ENCODE data around the gene CCND3. TPM values are rescaled to one million over a fixed set of nuclear protein-coding genes. Genes with fewer than 3 reads are reported as not detected.

The CCND3 gene
- polyA plus RNA-seq (2014; cell fraction: cytosol; rRNA removed): 27.2 and 32.7 TPM in 2 replicates
- 23.1 and 30.9 TPM in 2 replicates for polyA plus RNA-seq (2014; cell fraction: nucleus; rRNA removed)

GRCh38 chr6:41941280-41942066 is at the start of gene CCND3:
TSS of gene CCND3 (minus strand) at chr6:41941808. CDS start at chr6:41941649, 159 bp downstream.
- peak; percentile 87 for DNase-seq (ENCODE audit: low spot score)

DNA sequence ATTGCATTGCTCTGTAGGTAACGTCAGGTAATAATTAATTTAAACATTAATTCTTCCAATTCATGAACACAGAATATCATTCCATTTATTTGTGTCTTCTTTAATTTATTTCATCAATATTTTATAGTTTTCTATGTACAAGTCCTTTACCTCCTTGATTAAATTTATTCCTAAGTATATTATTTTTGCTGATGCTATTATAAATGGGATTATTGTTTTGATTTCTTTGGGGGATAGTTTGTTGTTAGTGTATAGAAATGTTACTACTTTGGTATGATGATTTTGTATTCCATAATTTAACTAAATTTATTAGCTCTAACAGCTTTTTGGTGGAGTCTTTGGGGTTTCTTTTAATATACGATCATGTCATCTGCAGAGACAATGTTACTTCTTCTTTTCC is 44.7 kb upstream of the CCND3 start:
- DNase-seq (ENCODE audit: low spot score): no peak

GRCh38 chr6:41984623-41985022 is 43.0 kb upstream of the CCND3 start:
- no peak for DNase-seq (ENCODE audit: low spot score)

- DNase-seq (ENCODE audit: low spot score): no peak
Measured at GRCh38 chr6:41976794-41977484, 35.3 kb upstream of the CCND3 start.

GRCh38 chr6:41975276-41975675 is 33.7 kb upstream of the CCND3 start:
- no peak for DNase-seq (ENCODE audit: low spot score)

DNA sequence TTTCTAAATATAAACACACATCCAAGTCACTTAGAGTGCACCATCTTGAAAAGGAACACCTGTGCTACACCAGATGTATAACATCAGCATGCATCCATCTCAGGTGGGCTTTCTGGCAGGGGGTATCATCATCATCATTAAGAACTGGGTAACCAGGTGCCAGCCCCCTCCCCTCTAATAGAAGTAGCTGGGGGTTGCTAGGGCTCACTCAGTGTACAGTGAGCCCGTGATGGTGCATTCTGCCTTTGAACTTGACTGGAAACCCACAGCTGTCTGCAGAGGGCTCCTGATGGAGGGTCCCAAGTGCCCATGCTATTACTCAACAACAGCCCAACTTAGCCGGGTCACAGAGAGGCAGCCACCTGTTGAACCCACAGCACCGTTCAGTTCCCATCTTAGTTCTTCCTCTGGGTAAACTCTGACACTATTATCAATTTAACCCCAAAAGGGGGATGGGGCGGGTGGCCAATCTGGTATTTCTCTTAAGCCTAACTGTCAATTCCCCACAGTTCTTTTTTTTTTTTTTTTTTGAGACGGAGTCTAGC is 32.7 kb upstream of the CCND3 start:
- no peak for DNase-seq (ENCODE audit: low spot score)

DNA sequence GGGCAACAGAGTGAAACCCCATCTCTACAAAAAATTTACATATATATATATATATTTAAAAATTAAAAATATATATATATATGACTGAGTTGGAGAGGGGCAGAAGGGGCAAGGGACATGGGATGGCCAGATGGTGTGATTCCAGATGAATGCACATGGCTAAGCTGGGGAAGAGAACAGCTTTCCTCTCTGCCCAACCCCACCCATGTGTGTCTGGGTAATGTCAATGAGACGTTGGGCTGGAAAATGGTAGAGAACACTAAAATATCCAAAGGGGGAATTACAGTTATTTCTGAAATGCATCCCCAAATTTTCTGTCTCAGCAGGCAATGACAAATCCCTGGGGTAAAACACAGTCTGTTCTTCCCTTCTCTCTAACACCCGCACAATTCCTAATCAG is 31.2 kb upstream of the CCND3 start:
- no peak for DNase-seq (ENCODE audit: low spot score)

GRCh38 chr6:41970436-41970846 is 28.8 kb upstream of the CCND3 start:
- DNase-seq (ENCODE audit: low spot score): no peak

- DNase-seq (ENCODE audit: low spot score): no peak
Measured at GRCh38 chr6:41967312-41968287, 26.0 kb upstream of the CCND3 start.

GRCh38 chr6:41966961-41967311 is 25.3 kb upstream of the CCND3 start:
- no peak for DNase-seq (ENCODE audit: low spot score)

- no peak for DNase-seq (ENCODE audit: low spot score)
Measured at GRCh38 chr6:41966214-41966920, 24.8 kb upstream of the CCND3 start.

DNA sequence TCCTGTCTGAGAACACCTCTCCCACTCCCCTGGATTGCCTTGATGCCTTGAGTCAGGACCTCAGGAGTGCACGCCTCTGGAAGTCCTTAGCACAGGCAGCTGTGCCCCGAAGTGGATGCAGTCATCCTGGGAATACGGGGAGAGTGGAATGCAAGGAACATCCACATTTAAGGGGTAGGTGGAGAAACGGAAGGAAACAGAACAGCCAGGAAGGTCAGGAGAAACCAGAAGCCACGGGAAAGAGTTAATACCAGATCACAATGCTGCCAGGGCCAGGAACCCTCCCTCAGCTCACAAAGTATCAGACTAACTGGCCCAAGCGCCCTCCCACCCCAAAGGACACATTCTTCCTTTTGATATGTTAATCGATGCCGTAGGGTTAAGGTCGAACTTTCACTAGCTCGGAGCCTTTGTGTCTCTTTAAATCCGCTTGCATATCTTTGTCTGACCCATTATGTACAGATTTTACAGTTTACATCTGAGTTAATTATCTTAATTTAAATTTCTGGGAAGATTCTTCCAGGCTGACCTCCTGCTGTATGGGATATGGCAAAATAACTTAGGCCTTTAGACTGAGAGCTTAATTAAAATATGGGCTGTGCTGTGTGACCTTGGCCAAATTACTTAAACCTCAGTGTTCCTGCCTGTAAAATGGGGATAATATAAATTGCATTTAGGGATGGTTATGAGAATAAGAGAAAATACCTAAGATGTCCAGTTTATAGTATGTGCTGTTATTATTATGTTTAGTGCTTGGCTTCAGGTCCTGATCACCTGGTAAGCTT is 24.0 kb upstream of the CCND3 start:
- no peak for DNase-seq (ENCODE audit: low spot score)

GRCh38 chr6:41964201-41964887 is 22.7 kb upstream of the CCND3 start:
- DNase-seq (ENCODE audit: low spot score): no peak

GRCh38 chr6:41963371-41963770 is 21.8 kb upstream of the CCND3 start:
- DNase-seq (ENCODE audit: low spot score): no peak

DNA sequence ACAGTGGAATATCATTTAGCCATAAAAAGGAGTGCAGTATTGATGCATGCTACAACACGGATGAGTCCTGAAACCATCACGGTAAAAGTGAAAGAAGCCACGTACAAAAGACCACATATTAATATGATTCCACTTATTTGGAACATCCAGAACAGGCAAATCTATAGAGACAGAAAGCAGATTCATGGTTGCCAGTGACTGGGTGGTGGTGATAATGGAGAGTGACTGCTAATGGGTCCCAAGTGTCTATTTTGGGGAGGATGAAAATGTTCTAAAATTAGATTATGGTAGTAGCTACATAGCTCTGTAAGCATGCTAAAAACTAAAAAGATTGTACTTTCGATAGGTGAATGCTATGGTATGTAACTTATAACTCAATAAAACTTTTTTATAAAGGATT is 18.4 kb upstream of the CCND3 start:
- DNase-seq (ENCODE audit: low spot score): no peak

DNA sequence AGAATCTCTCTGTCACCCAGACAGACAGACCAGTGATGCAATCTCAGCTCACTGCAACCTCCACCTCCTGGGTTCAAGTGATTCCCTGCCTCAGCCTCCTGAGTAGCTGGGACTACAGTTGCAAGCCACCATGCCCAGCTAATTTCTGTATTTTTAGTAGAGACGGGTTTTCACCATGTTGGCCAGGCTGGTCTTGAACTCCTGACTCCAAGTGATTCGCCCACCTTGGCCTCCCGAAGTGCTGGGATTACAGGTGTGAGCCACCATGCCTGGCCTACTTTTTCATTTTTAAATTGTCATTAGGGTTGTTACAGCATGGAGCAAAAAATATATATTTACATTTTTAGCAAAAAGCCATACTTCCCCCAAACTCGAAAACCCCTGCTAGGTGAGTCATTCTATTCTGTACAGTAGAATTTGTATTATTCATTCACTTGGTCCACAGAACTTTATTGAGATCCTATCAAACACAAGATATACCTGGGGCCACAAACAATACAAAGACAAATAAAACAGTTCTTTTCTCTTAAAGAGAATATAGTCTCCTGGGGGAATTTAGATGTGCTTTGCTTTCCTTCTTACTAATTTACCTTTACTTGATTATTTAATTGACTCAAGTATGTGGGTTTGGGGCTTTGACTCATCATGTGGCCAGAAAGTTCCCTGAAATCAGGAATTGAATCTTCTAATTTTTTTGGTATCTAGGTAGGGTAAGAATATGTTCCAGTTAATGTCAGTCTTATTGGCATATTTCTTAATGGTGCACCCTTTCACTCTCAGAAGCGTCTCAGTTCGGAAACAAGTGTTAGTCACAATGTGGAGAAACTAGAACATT is 16.6 kb upstream of the CCND3 start:
- no peak for DNase-seq (ENCODE audit: low spot score)

- peak; percentile 57 for DNase-seq (ENCODE audit: low spot score)
Measured at GRCh38 chr6:41957117-41957516, 15.5 kb upstream of the CCND3 start.

GRCh38 chr6:41955412-41955811 is 13.8 kb upstream of the CCND3 start:
- no peak for DNase-seq (ENCODE audit: low spot score)

DNA sequence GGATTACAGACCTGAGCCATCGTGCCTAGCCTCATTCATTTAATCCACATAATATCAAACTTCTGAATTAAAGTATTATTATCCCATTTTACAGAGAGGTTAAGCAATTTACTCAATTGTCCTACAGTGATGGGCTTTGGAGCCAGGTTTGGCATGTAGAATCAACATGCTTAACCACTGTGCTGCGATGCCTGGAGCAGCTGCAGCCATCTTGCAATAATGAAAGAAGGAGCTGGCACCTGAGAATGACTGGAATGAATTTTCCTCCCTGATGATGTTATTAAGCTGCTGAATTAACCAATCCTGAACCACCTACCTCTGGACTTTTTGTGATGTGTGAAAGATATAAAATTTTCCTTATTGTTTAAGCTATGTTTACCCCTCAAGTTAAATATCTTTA is 13.1 kb upstream of the CCND3 start:
- no peak for DNase-seq (ENCODE audit: low spot score)

Measured in SK-N-DZ (cell line).